Epithelial cell of esophagus (primary cell): ENCODE results near the gene OTUD7B.

Source experiments
- DNase-seq: peaks from one replicate; pipeline ENCODE4 v3.0.0; 2010; ENCODE audit warnings: low read depth
- H3K4me3 ChIP-seq: 2 replicates; pipeline ENCODE4 v1.5.1; 2011; ENCODE audit warnings: mild to moderate bottlenecking, low read length, control low read depth
- TF ChIP-seq, protein P1 (sequence below): IDR thresholded peaks from 2 replicates; pipeline ENCODE4 v1.5.1; 2011; ENCODE audit warnings: low read depth, mild to moderate bottlenecking, low read length, control low read depth, inconsistent platforms; ENCODE audit not compliant: insufficient read depth; ENCODE audit errors: missing control alignments

Gene OTUD7B

DNA sequence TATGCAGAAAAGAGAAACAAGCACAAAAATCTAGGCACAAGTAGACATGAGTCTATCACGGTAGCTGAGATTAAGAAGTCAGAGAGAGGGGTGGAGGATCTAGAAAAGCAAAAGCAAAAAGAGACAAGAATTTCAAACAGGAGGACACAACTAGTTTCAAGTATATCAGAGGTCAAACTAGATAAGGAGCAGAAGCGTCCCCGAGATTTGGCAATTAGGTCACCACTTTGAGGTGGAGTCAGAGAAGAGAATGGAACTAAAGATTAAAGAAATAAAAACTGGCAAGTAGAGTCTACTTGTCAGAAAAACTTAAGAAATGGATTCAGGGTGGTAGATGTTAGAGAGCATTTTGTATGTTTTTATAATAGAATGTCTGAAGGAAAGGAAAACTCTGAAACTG is 85.2 kb downstream of the OTUD7B start:
- TF ChIP-seq, protein P1, sequence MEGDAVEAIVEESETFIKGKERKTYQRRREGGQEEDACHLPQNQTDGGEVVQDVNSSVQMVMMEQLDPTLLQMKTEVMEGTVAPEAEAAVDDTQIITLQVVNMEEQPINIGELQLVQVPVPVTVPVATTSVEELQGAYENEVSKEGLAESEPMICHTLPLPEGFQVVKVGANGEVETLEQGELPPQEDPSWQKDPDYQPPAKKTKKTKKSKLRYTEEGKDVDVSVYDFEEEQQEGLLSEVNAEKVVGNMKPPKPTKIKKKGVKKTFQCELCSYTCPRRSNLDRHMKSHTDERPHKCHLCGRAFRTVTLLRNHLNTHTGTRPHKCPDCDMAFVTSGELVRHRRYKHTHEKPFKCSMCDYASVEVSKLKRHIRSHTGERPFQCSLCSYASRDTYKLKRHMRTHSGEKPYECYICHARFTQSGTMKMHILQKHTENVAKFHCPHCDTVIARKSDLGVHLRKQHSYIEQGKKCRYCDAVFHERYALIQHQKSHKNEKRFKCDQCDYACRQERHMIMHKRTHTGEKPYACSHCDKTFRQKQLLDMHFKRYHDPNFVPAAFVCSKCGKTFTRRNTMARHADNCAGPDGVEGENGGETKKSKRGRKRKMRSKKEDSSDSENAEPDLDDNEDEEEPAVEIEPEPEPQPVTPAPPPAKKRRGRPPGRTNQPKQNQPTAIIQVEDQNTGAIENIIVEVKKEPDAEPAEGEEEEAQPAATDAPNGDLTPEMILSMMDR, result no peak
- no peak overlapping the region for H3K4me3 ChIP-seq
- DNase-seq, result no peak

DNA sequence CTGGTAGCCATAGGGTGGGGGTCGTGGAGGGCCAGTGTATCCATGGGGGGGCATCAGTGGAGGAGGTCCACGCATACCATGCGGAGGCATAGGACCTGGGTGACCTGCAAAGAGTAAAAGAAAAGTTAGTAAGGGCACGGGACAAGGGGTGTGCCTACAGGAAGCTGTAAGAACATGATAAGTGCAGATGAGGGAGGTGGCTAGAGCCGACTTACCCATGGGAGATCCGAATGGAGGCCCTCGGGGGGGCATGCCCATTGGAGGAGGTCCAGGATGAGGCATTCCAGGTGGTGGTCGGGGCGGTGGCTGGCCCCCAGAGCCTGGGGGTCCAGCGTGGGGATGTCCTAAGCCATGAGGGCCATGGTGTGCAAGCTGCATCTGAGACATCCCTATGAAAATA is 86.9 kb downstream of the OTUD7B start:
- TF ChIP-seq, protein P1, result no peak
- DNase-seq, result no peak
- H3K4me3 ChIP-seq, result no peak overlapping the region

DNA sequence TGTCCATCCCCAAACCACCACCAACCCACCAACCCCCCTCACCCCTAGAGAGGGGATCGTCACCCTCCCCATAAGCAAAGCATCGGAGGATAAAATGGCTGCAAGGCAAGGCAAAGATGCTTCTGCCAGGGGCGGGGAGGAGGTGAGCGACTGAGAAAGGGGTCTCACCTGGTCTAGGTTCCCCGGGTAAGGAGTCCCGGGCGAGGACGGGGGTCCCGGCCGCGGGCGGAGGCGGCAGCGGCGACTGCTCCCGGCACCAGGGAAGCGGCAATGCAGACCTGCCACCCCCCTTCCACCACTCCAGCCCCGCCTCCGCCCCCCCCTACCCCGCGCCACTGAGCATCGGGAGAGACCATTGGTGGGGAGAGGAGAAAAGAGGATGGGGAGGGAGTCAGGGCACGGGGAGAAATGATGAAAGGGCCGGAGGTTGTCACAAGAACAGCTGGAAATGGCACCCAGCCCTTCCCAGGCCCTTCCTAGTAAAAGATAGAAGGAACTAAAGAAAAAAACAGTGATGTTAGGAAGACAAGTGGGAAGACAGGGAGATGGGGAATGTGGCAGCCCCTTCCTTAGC is 92.9 kb downstream of the OTUD7B start, which contains the start of gene SV2A:
SV2A (minus strand) TSS at position 274 of the 574 bp plus-strand sequence. CDS start 4,004 bp downstream, outside the sequence.
- DNase-seq, result peak; percentile 25
- peak within 1 kb of the TSS; percentile 37 for H3K4me3 ChIP-seq
- TF ChIP-seq, protein P1, result no peak

DNA sequence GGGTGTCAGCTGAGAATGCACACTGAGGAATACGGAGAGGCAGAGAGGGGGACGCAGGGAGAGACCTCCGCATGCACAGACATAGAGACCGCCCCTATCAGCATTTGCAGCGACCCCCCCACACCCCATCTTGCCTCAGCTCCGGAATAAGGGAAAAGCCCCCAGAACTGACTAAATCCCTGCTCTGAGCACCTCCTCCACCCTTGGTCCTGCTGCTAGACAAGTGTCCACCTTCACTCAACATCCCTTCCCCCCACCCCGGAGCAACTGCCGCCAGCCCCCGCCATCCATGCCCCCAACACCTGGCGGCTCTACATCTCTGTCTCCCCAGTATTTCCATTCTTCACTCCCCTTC is 93.7 kb downstream of the OTUD7B start:
- TF ChIP-seq, protein P1, result no peak
- DNase-seq, result no peak
- H3K4me3 ChIP-seq, result no peak overlapping the region

DNA sequence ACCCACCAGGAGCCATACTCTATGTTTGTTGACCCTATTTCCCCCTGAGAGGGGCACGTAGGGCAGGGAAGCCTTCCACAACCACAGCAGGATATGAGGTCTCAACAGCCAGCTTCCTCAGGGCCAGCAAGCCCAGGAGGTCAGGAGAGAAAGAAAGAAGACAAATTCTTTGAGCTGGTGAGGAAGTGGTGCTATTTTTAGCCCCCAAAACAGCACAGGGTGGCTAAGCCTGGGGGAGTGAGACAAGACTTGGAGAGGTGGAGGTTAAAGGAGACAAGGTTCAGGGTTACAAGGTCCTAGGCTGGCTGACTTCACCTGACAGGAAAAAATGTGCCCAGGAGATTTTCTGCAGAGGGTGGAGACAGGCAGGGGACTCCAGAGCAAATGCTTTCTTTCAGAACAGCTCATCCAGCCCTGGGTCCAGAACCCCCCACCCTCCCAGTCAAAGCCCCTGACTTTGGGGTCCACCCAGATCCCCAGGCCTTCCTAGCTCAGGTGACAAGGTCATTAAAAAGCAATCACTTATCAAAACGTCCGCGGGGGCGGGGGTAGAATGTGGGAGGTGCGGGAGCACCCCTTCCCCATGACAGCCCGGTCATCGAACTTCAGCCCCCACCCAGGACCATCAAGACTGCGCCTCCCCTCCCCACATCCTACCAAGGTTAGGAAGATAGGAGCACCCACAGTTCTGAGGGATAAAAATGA is 94.2 kb downstream of the OTUD7B start:
- TF ChIP-seq, protein P1, result no peak
- H3K4me3 ChIP-seq, result no peak overlapping the region
- no peak for DNase-seq

DNA sequence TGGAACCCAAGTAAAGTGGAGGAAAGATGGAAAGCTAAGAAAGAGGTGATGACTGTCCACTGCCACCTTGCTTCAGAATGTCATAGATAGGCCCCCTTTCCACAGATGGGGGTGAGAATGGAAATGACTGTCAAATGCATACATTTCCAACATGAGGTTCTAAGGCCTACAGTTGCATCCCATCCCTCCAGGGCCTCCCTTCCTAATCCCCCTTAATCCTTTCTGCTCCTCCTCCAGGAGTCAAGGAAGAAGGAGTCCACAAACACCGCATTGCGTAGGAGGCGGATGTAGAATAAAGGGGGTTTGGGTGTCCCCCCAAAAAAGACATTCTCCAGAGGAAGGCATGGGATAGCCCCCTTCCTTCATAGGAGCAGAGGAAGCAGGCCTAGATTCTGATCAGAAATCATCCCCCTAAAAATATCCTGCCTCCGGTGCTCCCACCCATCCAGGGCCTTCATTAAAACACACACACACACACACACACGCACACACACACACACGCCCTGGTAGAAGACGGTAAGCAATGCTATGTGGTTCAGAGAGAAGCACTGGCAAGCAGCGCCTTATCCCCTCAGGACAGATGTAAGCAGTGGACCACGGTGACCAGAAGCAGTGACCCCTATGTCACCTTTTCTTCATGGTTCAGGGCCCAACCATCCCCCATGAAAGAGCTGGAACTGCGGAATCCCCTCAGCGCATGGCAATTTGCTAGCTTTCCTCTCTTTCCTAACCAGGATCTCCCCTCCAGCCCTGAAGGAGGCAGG is 94.9 kb downstream of the OTUD7B start:
- TF ChIP-seq, protein P1, result no peak
- no peak overlapping the region for H3K4me3 ChIP-seq
- DNase-seq, result no peak

DNA sequence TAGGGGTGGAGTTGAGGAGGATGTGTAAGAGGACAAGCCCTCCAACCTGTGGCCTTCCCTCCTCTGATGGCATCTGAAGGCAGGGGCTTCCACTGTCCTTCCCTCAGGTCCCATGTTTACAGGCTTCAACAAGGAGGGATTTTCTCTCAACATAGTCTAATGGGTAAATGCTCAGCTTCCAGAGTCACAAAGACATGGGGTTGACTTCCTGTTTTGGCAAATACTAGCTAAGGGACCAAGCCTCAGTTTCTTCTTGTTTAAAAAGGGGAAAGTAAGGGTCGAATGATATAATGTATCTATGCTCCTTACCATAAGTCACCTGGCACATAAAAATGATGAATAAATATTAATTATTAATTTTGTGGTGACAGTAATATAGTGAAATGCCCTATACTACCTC is 96.0 kb downstream of the OTUD7B start:
- DNase-seq, result no peak
- no peak overlapping the region for H3K4me3 ChIP-seq
- TF ChIP-seq, protein P1, result no peak
